Activated CD4-positive, CD25-positive, alpha-beta regulatory T cell (primary cell): ENCODE measurements around the gene DENND1A.

Experiments used
- DNase-seq, 4 experiments: peaks; one replicate each; lab custom pipeline; 2025; lab: John Stamatoyannopoulos, UW

Gene DENND1A

GRCh38 chr9:123353041-123353440, 576.9 kb downstream of the DENND1A start:
- no peak for DNase-seq

- DNase-seq, result no peak
These were observed 579.2 kb downstream of the DENND1A start for GRCh38 chr9:123350590-123351310.

DNA sequence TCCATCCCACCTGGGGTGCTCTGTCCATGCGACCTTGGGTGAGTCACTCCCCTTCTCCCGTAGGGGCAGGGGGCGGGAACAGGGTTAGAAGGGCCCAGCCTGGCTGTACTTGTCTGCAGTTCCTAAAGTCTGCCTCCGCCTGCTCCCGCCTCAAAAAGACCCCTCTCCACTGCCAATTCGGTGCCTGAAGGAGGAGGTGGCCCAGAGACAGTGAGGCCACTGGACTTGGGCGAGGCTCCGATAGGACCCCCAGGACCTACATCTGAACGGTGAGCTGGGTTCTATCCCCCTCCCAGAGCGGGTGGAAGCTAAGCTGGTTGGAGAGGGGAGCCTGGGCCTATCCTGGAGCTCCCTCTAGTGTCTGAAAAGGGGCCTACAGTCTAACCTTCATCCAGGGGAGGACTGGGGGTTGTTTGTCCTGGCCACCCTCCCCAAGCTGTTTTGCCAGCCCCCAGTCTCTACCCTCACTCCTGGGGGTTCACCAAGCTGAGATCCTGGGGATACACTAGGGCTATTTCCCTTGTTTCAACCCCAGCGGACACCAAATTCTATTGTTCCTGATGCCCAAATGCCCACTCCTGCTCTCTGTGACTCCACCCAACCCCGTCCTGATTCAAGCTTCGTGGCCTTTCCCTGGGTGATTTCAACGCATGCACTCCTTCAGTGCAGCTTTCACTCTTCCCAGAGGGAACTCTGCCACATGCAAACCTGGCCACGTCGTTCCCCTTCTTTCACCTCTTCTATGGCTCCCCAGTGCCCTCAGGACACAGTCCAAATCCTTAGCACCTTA, 580.0 kb downstream of the DENND1A start:
- peak; percentile 15 to 42 (median 36) for DNase-seq

DNA sequence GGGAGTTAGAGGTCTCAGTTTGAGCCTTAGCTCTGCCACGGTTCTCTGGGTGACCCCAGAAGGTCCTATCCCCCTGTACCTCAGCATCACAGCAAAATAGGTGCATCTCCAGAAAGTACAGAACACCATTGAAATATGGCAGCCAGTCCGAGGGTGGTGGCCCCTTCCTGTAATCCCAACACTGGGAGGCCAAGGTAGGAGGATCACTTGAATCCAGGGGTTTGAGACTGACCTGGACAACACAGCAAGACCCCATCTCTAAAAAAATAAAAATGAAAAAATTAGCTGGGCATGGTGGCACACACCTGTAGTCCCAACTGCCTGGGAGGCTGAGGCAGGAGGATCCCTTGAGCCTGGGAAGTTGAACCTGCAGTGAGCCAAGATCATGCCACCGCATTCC, 580.9 kb downstream of the DENND1A start:
- DNase-seq, result no peak

DNA sequence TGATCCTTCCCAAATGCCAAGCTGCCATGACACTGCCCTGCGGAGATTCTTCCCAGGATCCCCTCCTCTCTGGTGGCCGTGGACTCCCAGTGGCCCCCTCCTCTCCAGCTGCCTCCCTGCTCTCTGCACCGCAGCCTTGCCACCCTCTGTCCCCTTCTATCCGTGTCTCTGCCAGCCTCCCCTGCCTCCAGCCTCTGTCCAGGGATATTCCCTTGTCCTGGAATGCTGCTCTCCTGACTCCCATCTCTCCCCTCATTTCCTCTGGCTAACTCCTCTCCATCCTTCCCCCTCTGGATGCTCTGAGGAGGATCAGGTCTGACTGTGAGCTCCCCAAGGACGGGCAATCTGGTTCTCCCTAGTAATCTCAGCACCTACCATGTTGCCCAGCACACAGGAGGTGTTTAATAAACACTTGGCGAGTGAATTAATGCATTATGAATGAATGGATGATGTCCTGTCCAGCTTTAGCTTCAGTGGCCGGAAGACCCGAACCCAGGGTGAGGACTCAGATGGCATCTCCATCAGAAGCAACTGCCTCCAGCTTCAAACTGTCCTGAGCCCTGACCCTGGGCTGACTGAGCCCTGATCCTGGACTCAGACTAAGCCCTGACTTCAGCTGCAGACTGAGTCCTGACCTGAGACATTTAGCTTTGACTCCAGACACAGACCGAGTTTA, 581.5 kb downstream of the DENND1A start:
- DNase-seq, result no peak

- no peak for DNase-seq
These were observed 582.5 kb downstream of the DENND1A start for GRCh38 chr9:123347289-123348060.

GRCh38 chr9:123346826-123347225, 583.1 kb downstream of the DENND1A start:
- DNase-seq, result no peak

DNA sequence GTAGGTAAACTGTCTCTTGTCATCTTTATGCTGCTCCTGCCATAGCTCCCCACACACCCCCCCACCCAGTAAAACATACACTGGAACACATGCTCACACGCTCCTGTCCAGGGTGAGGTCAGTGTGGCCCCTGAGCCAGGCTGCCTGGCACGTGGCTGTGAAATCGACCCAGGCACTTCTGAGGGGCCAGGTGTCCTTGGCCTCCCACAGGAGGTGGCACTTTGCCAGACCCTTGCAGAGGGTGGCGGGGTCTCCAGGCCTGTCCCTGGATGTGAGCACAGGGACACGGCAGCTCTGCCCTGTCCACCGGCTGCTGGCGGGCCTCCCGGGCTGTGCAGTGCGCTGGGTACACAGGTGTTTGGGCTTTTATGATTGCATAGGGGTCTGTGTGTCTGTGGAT, 583.9 kb downstream of the DENND1A start:
- no peak for DNase-seq

DNA sequence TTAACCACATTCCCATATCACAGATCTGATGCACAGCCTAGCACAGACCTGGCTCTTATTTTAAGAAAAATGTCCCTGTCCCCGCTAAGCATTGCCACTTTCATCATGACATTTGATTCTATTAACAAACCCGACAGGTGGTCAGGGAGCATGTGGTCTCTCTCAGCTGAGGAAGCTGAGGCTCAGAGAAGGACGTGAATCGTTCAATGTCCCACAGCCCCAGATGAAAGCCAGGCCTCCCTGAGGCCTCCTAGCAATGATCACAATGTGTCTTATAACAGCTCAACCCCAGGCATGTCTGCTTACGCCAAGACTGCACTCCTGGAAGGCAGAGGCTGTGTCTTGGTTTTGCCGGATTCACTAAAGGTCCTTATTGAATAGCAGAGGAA, 584.4 kb downstream of the DENND1A start:
- no peak for DNase-seq

- DNase-seq, result no peak
These were observed 585.6 kb downstream of the DENND1A start for GRCh38 chr9:123344192-123344949.

DNA sequence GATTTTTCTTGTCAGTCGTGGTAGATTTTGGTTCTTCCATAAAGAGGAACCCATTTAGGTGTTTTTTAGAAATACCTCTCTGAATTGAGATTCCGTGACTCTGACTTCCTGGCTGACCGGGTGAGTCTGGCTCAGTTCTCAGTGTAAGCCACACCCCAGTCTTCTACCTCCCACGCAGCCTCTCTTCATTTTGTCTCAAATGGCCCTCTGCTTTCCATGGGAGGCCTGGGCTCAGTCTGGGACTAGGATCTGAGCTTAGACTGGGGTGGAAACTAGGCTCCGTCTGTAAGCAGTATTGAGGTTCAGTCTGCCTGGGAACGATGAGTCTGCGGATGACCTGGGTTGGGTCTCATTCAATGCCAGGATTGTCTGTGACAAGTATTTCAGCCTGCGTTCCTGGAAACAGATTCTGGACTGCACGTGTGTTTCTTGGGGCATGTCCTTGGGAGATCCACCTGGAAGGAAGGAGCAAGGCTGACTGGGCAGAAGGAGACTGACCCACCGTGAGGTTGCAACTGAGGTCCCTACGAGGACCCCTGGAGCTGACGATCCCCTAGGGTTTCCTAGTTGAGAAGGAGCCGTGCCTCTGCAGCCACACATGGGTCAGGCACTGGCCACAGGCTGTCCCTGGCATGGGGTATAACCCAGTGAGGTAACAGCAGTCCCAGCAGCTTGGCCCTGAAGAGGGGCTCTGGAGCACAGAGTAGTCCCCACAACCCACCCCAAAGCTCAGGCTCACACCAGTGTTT, 586.3 kb downstream of the DENND1A start:
- no peak for DNase-seq

DNA sequence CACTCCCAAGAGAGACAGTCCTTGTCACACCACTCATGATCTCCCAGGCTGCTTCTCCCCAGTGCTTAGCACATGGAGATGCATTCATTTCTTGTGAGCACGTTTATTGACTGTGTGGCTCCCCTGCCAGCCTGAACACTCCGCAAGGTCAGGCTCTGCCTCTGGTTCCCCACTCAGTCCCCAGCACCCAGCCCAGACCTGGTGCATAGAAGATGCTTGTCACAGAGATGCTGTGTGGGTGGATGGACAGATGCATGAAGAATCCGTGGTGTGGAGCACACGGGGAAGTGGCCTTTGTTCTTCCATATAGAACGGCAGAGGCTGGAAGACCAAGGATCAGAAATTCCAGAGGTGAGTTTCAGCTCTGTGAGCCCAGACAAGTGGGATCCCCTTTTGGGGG, 587.7 kb downstream of the DENND1A start:
- DNase-seq, result no peak

DNA sequence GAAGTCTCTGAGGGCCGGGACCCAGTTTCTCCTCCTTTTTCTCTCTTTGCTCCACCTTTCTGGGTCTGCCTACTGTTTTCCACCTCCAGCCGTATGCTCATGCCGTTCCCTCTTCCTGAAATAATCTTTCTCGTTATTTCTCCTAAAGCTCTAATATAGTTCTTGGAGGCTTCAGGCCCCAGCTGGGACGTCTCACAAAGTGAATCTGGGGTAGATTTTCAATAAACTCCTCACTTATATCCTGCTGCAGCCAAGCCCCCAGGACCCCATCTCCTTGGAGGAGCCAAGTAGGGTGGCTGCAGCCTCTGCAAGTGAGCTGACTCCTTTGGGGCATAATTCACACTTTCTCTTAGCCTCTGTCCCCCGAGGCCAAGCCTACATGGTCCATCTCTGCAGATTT, 588.1 kb downstream of the DENND1A start:
- no peak for DNase-seq

GRCh38 chr9:123339666-123340510, 590.0 kb downstream of the DENND1A start:
- peak in 1 of 4 experiments; percentile 36 for DNase-seq

DNA sequence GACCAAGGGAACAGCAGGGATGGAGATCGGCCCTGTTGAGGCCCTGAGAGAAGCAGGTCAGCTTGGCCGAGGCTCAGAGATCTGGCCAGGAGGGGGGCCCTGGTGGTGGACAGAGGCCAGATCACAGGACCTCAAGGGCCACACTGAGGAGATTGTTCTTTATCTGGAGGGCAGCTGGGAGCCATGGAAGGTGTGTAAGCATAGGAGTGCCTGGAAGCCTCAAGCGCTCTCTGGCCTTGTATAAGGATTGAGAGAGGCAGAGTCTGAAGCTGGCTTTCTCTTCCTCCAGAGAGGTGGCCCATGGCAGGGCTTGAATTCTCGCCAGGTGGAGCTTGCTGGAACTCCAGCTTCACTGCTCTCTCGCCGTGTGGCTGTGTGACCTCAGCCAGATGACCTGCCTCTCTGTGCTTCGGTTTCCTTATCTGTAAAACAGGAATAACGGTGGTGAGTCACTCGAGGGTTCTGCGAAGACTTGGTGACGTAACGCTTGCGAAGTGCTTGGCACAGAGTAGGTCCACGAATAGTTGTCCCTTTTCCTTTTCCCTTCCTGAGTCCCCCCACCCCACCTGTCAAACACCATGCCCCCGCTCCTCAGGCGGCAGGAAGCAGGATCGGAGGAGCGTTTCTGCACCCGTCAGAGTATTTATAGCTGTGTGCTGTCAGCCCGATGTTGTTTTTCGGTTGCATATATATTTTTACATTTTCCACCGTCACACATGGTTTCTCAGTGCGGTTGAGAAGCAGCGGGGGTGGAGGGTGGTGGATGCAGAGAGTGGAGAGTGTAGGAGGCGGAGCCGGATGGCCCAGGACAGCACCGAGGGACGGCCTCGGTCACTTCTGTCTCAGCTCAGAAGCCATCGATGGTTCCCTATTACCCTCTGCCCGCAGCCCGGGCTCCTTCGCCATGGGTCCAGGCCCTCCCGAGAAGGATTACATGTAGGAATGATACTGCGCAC, 590.9 kb downstream of the DENND1A start:
- DNase-seq, result peak in 3 of 4 experiments; percentile 17 to 43 (median 27)

DNA sequence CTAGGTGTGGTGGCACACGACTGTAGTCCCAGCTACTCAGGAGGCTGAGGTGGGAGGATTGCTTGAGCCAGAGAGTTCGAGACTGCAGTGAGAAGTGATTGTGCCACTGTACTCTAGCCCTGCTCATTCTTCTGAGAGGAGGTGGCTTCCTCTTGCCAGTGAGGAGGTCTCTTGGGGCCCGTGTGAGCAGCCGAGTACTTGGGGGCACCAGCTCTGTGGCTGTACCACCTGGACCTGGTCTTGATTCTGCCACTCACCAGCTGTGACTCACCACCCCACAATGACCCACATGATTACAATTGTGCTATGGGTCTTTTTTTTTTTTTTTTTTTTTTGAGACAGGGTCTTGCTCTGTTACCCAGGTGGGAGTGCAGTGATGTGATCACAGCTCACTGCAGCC, 592.0 kb downstream of the DENND1A start:
- no peak for DNase-seq

- DNase-seq, result no peak
These were observed 593.0 kb downstream of the DENND1A start for GRCh38 chr9:123336959-123337358.

DNA sequence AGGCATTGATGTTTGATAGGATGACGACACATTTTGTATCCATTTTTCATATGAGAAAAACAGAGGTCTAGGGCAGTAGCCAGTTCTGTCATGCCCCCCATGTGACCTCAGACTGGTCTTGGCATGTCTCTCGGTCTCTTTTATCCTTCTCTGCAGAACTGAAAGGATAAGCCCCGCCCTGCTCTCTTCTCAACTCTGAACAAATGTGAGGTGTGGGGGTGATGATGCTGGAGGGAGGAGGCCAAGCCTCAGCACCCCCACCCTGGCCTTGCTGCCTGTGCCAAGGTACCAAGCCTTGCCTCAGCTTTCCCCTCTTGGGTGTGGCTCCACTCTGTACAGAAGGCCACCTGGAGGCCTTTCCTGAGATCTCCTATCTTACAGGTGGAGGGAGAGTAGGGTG, 593.5 kb downstream of the DENND1A start:
- no peak for DNase-seq

- DNase-seq, result no peak
These were observed 594.0 kb downstream of the DENND1A start for GRCh38 chr9:123335986-123336329.
